GM20000 (cell line): ENCODE data around the gene TMEM100.
A peak's percentile ranks its signal among the peaks of the same experiment; 100 is the strongest.

Experiments used
- DNase-seq: peaks from one replicate; pipeline ENCODE4 v3.0.0; 2012; ENCODE audit warnings: low spot score
- CTCF ChIP-seq: IDR thresholded peaks from 2 replicates; pipeline ENCODE4 v1.5.1; 2012; ENCODE audit warnings: mild to moderate bottlenecking, control low read depth; ENCODE audit errors: extremely low read depth, missing control alignments

Gene TMEM100

GRCh38 chr17:55722742-55723487, at the start of gene TMEM100:
Gene TMEM100, minus strand, starts transcription at chr17:55722864. Its CDS starts 1,794 bp downstream, at chr17:55721070.
- no peak for TF ChIP-seq CTCF
- DNase-seq: no peak

- TF ChIP-seq CTCF: no peak
- no peak for DNase-seq
These were observed 49.4 kb upstream of the TMEM100 start for GRCh38 chr17:55772086-55772485.

GRCh38 chr17:55770196-55770870, 47.7 kb upstream of the TMEM100 start:
- DNase-seq: peak; percentile 38
- no peak for TF ChIP-seq CTCF

GRCh38 chr17:55769625-55770000, 46.9 kb upstream of the TMEM100 start:
- TF ChIP-seq CTCF: no peak
- no peak for DNase-seq

GRCh38 chr17:55768936-55769624, 46.4 kb upstream of the TMEM100 start:
- TF ChIP-seq CTCF: no peak
- no peak for DNase-seq

GRCh38 chr17:55765472-55765871, 42.8 kb upstream of the TMEM100 start:
- TF ChIP-seq CTCF: no peak
- DNase-seq: no peak

GRCh38 chr17:55764610-55765009, 41.9 kb upstream of the TMEM100 start:
- TF ChIP-seq CTCF: no peak

More at GRCh38 chr17:55764610-55765009, 41.9 kb upstream of the TMEM100 start:
- DNase-seq: no peak
